ENCODE results near the gene SIGLEC5.

DNA sequence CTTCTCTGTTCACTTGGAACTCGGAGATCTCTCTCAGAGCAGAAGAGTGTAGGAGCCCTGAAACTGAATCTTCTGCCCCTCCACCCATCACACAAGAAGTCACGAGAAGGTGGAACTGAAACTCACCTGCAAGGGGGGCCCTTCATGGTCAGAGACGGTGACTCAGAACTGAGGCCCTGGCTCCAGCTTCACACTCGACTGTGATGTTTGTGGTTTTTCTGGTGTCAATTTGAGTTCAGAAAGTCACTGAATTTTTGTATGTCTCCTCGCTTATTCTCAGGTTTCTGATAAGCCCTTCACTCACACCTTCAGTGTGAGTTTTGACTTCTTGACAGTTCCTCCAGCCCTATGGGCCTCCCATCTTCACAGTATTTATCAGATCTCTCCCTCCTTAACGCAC lies 23.1 kb downstream of the SIGLEC5 start:
- no peak for TF ChIP-seq POLR2A (IDR thresholded peaks at IDR 0.05)
- TF ChIP-seq, protein P1, sequence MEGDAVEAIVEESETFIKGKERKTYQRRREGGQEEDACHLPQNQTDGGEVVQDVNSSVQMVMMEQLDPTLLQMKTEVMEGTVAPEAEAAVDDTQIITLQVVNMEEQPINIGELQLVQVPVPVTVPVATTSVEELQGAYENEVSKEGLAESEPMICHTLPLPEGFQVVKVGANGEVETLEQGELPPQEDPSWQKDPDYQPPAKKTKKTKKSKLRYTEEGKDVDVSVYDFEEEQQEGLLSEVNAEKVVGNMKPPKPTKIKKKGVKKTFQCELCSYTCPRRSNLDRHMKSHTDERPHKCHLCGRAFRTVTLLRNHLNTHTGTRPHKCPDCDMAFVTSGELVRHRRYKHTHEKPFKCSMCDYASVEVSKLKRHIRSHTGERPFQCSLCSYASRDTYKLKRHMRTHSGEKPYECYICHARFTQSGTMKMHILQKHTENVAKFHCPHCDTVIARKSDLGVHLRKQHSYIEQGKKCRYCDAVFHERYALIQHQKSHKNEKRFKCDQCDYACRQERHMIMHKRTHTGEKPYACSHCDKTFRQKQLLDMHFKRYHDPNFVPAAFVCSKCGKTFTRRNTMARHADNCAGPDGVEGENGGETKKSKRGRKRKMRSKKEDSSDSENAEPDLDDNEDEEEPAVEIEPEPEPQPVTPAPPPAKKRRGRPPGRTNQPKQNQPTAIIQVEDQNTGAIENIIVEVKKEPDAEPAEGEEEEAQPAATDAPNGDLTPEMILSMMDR (IDR thresholded peaks at IDR 0.05) = no peak
- TF ChIP-seq POLR2AphosphoS5 (IDR thresholded peaks at IDR 0.05) = no peak
- TF ChIP-seq EP300 (IDR thresholded peaks at IDR 0.05) = no peak

All from gastroesophageal sphincter (tissue), 3 donors.